Fibroblast of skin of right quadriceps (primary cell): ENCODE data around the gene CCDC88C.
"Not testable (repeated sequence)": the region's sequence is repeated elsewhere in the genome, so short reads cannot be mapped to it uniquely, and the experiment has no call there.

Experiments
- DNase-seq: peaks from one replicate; pipeline ENCODE4 v3.0.0-alpha.2; 2013

The CCDC88C gene

DNA sequence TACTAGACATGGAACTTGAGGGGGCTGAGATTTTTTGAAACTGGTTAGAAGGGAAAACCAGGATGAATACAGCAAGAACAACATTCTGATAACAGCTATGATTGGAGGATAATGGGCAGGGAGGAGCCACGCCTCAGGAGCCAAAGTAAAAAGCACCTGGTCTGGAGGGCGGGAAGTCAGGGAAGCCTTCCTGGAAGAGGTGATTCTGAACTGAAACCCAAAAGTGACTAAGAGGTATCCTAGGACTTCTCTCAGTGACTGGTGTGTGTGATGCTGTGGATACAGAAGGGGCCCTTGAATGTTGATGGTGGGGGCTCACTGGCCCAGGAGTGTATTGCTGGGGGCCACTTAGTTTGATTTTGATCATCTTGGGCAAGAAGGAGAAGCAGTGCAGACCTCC lies 154.3 kb downstream of the CCDC88C start:
- no peak for DNase-seq

DNA sequence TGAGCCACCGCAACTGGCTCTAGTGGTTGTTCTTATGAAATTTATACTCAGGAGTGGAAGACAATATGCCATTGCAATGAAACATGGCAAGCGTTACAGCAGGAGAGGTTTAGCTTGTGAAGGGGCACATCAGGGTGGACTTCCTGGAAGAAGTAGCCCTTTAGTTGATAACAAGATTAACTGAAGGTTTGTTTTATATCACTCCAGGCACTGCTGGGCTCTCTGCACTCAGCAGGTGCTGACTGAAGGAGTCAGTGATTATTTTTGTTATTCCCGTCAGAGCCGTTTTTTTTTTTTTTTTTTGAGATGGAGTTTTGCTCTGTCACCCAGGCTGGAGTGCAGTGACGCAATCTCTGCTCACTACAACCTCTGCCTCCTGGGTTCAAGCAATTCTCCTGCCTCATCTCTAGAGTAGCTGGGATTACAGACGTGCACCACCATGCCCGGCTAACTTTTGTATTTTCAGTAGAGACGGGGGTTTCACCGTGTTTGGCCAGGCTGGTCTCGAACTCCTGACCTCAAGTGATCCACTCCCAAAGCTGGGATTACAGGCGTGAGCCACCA lies 155.6 kb downstream of the CCDC88C start:
- DNase-seq: no peak

DNA sequence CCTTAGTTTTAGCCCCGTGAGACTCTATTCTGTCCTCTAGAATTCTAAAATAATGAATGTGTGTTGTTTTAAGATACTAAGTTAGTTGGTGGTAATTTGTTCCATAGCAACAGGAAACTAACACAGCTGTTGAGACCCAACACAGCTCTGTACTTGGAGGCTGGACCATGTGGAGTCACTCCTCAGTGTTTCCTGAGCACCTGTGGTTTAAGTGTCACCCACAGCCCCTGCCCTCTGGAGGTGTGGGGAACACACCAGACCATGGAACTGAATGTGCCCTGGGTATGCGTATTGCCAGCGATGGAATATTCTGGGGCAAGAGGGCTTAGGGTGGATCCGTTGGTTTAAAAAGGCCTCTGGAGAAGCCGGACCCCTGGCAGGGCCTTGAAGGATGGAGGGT lies 156.5 kb downstream of the CCDC88C start:
- no peak for DNase-seq

DNA sequence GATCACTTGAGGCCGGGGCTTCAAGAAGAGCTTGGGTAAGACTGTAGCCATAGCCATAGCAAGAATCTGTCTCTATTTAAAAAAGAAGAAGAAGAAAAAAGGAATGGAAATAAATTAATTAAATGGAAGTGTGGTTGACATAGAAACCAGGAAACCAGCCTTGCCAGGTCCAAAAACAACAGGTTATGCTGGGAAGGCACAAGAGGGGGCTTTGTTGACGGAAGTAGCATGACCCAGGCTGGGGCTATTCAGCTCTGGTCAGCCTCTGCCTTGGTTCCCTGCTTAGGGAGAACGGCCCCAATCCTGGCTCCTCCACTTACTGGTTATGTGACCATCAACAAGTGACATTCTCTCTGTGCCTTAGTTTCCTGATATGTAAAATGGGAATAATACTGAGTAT lies 158.7 kb downstream of the CCDC88C start:
- DNase-seq: no peak

DNA sequence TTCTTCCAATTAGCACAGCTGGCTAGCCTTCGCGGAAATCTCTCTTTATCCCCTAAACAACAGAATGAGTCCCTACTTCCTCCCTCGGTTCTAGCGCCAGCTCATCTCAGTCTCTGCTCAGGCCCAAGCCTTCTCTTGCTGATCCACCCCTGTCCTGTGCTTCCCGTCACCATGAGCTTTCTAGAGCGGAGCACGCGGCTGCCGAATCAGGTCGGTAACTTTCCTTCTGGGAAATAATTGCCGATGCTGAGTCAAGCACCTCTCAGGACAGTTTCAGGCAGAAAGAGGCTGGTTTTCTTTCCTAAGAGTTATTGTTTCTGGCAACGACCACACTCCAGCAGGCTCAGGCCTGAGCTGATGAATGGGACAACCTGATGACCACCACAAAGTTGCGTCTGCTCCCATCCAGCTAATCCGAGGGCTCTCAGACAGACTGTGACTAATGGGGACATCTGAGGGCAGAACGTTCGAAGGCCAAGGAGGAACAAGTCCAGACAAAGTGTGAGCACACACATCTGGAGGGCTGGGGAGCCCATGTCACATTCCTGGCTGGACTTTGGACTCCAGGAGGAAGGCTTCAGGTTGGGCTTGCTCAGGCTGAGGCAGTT lies 159.5 kb downstream of the CCDC88C start:
- peak; percentile 27 for DNase-seq

DNA sequence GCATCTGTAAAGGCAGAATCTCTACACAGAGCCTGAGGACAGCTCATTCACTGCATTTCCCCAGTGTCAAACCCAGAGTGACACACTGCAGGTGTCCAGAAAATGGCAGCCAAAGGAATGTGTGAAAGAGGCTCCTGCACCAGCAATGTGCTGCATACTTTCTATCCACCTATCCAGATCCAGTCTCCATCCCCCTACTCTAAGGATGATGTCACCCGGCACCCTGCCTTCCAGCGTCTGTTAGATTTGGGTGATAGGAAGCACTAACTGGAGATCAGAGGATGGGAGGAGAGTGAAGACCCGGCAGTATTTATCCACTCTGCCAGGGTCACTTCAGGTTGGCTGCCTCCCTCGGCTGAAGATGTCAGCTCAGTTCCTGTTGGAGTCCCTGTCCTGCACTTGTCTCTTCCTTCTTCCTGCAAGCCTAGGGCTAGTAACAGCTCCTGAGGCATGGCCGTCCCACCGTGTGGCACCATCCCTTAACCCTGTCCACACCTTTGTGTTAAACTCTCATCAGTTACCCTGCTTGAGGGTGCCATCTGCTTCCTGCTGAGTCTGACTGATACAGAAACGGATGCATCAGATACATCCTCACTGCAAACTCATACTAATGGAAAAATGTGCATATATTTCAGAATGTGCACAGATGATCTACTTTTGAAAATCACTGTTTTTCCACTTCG lies 160.2 kb downstream of the CCDC88C start:
- DNase-seq: no peak

DNA sequence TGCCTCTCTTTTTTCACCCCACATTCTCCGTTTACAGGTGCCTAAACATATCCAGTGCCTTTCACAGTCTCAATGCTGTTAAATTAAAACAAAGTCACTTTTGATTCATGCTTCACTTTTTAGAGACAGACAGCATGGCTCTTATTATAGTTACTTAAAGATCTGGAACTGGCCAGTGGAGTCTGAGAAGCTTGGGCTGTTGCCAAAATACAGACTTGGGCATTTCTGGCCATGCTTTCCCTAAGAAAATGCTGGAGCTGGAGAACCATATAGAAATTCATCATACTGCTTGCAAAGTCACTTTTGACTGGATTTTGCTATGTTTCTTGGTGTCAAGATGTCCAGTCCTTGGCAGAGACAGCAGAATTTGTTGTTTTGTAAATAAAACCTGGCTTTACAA lies 161.0 kb downstream of the CCDC88C start:
- DNase-seq: no peak

DNA sequence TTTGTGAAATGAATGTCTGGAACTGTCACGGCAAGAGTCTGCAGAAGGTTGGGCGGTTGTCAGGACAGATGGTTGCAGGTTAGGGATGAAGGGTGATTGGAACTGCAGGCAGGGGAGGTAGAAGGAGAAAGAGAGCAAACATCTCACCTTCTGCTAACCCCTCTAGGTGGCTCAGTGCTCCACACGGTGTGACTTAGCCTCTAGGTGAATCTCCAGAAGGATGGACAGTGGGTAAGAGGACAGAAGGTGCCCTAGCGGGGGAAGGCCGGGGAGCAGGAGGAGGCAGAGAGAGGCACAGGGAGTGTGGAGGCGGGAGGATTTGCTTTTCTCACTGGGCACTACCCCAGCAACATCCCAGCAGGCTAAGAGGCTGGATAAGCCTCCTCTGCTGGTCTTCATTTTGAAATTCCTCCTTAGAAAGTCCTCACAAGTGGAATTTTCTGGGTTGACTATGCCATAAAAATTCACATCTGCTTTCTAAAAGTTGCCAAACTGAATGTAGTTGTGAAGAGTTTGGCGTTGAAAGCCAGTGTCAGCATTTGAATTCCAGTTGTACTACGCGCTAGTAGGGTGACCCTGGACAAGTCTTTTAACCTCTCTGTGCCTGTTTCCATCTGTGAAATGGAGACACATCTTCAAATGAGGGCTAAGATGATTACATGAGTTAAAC lies 162.5 kb downstream of the CCDC88C start:
- peak; percentile 21 for DNase-seq

DNA sequence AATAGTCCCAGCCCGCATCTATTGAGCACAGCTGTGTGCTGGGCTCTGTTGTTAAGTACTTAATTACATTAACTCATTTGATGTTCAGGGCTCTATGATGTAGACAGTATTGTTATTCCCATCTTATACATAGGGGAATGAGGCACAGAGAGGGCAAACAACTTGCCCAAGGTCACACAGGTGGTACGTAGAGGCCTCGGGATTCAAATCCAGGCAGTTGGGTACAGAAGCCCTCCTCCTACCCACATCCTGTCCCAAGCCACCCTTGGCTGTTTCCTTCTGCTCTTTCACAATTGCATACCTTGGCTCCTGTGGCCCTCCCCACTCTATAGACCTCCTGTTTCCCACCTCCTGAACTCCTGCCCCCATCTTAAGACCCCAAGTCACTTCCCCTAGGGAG lies 163.2 kb downstream of the CCDC88C start:
- no peak for DNase-seq

DNA sequence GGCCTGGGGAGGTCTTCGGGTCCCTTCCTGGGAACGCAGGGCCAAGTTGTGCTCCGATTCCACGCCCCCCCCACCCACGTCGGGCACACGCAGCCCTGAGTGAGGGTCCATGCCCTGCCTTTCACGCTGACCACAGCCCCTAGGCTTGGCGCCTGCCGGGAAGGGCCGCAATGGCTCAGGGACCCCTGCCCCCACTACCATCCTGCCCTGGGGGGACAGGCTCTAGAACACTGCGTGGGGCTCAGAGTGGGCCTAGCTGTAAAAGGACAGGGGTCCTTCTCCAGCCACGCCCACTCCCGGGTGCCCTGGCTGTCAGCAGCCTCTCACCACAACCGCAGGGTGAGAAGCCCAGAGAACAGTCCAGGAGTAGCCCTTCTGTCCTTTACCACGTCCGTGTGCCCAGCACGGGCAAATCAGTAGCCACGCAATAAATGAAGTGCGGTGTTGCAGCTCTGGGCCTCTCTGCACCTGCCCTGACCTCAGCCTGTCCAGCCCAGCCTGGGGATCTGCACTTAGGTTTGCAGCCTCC lies 163.8 kb downstream of the CCDC88C start:
- DNase-seq: no peak

DNA sequence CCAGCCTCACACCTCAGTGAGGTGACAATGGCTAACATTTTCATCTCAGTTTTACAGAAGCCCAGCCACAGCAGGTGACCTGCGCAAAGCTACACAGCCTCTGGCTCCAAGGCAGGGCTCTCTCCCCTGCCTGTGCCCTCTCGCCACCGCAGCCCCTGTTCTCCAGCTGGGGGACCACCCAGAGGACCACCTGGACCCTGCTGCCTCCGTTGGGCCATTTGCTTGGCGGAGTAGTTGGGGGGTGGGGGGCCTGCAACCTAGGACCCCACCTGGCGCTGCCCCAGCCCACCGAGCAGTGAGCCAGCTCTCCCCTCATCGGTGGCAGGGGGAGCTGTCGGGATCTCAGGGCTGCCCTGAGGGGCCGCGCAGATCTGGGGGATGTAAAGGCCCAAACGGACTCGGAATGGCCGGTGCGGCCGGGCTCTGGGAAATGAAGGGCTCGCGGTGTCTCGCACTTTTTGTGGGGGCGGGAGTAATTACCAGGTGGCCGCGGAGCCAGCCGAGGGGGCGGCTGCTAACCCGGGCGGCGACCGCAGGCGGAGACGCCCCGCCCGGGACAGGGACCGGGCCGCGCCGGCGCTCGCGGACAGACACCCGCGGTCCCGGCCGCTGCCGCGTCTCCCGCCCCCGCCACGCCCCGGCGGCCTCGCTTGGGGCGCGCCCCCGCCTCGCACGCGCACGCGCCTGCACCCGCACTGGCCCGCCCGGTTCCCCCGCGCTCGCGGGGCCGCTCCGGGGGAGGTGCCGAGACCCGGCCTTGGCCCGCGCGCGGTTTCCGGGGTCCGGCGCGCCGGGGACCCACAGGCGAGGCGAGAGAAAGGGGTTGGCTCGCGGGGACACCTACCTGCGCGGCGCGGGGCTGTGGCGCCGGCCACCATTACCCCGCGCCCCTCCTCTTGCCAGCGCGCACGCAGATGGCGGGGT lies 164.5 kb downstream of the CCDC88C start:
- peak; percentile 28 for DNase-seq

DNA sequence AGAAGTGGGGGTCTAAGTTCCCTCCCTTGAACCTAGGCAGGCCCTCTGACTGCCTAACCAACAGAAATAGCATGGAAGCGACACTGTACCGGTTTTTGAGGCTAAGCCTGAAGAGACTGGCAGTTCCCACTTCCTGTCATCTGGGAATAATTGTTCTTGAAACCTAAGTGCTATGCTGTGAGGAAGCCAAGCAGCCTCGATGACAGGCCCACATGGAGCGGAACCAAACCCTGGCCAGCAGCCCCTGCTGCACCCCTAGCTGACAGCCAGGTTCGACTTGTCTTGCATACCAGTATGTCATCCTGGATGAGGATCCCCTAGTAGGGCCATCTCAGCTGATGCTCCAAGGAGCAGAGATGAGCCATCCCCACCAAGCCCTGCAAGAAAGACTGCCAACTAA lies 166.7 kb downstream of the CCDC88C start:
- DNase-seq: peak; percentile 60

DNA sequence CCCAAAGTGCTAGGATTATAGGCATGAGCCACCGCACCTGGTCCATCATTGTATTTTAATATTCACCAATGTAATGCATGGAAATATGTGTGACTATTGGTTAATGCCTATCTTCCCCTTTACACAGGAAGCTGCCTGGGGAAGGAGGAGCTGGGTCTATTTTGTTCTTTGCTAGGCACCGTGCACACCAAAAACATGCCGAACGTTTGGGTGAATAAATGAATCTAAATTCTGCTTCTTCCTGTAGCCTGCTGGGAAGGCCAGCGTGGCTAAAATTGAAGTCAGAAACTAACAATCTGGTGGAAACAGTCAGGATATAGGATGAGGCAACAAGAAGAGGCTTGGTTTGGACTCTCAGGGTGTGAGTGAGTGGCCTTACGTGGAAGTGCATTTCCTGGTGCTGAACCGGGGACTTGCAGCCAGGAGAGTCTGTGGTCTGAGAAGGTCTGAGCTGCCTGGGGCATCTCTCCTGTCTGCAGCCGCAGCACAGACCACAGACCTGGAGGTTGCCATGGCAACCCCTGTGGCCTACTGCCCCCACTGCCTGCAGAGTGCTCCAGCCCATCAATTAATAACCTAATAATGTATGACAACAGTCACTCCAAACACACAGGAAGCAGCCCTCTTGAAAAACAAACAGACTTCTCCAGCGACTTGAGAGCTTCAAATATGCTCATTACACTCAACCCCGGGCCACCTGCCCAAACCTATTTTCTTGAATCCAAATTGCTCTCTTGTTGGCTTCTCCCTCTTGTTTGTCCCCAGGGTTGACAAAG lies 167.6 kb downstream of the CCDC88C start:
- DNase-seq: no peak

DNA sequence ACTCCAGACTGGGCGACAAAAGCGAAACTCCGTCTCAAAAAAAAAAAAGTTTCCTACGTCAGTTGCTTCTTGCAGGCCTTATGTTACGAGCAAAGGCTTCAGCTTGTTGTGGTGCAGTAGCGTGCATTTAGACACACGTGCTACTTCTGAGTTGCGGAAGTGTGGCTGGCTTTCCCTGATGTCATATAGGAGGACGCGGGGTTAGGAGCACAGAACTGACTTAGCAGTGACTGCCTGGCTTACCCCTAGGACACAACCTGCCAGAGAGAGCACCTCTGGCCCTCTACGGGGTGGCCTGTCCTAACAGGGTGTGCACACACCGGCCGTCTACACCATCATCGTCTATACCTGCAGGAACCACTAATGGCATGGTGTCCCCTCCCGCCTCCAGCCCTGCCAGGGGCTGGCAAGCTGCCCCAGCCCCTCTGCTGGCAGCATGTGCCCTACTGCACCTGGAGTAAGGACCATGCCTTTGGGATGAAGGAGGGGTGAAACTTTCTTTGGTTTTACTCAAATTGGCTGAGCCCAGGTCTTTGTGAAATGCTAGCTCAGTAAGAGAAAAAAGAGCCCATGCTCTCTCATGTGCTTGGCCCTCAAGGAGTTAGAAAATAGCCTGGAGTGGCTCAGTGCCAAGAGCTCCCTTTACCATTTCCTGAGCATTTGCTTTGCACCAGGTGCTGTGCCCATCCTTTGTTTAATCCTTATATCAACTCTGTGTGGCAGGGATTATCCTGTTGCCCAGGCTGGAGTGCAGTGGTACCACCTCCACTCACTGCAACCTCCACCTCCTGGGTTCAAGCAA lies 171.4 kb downstream of the CCDC88C start:
- no peak for DNase-seq

DNA sequence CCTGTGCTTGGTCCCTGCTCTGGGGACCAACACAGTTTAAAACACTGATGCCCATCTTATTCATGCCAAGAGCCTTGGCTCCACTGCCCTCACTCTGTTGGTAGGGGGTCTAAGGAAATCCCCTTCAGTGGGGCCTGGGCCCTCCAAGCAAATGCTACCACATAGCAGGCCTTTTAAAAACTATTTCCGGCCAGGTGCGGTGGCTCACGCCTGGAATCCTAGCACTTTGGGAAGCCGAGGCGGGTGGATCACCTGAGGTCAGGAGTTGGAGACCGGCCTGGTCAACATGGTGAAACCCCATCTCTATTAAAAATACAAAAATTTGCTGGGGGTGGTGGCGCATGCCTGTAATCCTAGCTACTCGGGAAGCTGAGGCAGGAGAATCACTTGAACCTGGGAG lies 172.0 kb downstream of the CCDC88C start:
- not testable (repeated sequence) for DNase-seq

DNA sequence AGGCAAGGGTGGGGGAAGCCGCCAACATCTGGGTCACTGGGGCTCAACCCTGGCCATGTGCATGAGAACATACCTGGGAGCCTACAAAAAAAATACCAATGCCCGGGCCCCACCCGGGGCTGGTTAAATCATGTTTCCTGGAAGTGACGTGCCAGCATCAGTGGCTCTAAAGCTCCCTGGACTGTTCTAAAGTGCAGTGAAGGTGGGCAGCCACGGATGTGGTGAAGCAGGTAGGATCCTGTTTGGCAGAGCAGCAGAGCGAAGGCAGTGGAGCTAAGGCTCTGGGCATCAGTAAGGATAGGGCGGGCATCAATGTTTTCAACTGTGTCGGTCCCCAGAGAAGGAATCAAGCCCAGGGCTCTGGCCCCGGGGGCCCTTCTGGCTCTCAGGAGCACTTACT lies 172.6 kb downstream of the CCDC88C start:
- DNase-seq: no peak

DNA sequence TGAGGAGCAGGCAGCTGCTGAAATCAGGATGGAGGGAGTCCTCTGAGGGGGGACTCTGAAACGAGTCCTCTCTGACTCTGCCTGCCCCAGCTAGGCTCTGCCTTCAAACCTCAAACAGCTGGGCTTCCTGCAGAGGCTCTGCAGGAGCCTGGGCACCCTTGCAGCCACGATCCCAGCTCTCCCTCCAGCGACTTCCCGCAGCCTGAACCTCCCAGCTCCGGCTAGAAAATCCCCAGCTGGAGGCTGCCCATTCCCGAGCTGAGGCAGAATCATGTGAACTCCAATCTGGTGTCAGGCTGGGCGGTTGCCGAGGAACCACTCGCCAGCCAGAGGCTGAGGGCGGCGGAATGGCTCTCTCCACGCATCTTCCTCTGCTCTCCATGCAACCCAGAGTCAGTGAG lies 173.1 kb downstream of the CCDC88C start, which contains the start of gene GPR68:
TSS of gene GPR68 (minus strand) at position 204 of the 401 bp plus-strand sequence. CDS start 9,654 bp downstream, outside the sequence.
- DNase-seq: peak; percentile 63

DNA sequence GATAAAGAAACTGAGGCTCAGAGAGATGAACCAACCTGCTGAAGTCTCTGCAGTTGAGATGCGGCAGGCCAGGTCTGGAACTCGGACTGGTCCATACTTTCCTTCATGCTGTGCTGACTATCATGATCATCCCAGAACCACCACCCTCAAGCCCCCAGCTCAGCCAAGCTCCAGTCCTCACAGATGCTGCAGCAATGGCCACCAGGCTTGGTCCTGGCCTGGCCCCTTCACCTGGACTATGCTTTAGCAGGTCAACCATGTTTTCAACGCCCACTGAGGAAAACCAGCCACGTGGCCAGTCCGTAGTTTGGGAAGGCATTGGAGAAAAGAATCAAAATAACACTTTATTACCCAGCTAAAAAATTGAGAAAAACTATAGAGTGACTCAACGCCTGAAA lies 174.5 kb downstream of the CCDC88C start:
- DNase-seq: no peak

DNA sequence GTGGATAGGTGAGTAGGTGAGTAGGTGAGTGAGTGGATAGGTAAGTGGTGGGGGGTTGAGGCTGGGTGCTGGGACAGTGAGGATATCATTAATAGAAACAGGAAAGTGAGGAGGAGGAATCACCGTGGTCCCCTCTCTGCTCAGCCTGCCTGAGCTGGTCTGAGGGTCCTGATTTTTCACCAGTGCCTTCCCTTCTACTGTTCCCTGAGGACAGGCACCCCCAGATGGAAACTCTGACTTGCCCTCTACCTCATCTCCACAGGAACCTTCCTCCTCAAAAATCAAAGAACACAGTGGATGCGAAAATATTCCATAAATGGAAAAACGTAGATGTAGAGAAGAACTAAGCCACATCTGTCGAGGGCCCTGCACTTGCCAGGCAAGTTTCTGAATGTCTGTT lies 175.0 kb downstream of the CCDC88C start:
- no peak for DNase-seq

DNA sequence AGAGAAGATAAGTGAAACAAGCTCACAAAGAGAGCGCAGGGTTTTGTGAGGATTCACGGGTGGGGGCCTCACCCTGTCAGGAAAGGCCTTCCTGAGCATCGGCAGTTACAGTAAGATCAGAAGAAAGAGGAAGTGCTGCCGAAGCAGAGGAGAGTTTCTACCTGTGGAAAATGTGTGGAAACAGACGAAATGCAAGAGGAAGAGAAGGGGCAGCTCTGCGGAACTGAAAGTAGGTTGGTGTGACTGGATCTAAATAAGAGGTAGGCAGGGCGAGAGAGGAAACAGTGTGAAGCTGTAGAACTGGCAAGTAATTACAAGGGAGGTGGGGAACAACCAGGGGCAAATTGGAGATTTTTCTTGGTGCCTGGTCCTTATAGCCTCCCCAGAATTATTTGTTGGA lies 175.8 kb downstream of the CCDC88C start:
- DNase-seq: no peak

DNA sequence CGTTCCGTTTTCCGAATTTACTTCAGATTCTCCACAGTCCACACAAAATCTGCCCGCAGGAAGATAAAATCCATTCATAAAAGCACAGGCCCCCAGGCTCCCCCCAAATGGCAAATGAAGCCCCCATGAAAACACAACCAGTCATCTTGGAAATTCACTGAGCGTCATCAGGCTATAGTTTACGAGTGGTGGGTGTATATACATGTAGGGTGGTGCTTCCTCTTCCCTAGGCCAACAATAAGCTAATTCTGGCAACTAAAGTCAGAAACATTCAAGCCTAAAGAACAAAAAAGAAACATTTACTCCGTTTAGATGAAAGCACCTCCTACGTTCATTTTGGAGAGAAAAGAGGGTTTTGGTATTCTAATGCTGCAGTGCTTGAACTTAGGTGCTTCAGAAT lies 179.0 kb downstream of the CCDC88C start:
- DNase-seq: no peak
